Kidney glomerular epithelial cell (primary cell): ENCODE measurements around the gene ZSCAN4.

Experiments used
- DNase-seq: peaks from one replicate; lab custom pipeline; 2025; lab: John Stamatoyannopoulos, UW

Gene ZSCAN4

DNA sequence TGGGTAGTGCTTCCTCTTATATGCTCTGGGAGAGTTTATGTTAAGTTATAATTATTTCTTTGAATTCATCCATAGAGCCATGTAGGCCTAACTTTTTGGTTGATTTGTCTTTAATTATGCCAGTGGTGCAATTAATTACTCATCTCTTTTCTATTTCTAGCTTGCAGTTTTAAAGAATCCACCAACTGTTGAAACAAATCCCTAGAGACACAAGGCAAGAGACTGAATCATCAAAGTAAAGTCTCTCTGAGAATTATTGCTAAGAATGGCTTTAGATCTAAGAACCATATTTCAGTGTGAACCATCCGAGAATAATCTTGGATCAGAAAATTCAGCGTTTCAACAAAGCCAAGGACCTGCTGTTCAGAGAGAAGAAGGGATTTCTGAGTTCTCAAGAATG is 7.1 kb downstream of the ZSCAN4 start:
- no peak for DNase-seq

DNA sequence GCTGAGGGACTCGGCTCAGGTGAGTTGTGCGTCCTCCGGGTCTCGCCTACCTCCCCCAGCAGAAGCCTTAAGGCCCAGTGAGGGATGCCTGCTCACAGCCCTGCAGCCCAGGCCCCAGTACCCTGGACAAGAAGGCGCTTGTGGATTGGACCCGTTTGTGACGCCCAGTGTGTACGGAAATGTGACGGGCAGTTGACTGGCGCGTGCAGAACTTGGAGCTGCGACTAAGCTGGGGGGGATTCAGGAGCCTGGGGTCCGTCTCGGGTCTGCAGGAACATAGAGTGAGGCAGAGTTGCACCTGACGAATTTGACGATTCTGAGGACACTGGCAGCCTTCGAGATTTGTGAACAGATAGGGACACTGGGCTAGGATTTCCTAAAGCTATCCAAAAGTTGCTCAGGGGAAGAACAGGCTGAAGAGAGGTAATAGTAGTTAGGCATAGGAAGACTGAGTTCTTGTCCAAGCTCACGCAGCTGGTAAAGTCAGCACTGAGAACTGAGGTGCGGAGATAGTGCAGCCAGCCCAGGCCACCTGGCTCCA is 13.6 kb downstream of the ZSCAN4 start:
- no peak for DNase-seq

GRCh38 chr19:57686727-57687126 is 18.0 kb downstream of the ZSCAN4 start:
- DNase-seq = no peak

DNA sequence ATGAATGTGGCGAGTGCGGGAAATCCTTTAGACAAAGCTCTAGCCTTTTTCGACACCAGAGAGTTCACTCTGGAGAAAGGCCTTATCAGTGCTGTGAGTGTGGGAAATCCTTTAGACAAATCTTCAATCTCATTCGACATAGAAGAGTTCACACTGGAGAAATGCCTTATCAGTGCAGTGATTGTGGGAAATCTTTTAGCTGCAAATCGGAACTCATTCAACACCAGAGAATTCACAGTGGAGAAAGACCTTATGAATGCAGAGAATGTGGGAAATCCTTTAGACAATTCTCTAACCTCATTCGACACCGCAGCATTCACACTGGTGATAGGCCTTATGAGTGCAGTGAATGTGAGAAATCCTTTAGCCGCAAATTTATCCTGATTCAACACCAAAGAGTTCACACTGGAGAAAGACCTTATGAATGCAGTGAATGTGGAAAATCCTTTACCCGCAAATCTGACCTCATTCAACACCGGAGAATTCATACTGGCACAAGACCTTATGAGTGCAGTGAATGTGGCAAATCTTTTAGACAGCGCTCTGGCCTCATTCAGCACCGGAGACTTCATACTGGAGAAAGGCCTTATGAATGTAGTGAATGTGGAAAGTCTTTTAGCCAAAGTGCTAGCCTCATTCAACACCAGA is 18.8 kb downstream of the ZSCAN4 start:
- DNase-seq = no peak

DNA sequence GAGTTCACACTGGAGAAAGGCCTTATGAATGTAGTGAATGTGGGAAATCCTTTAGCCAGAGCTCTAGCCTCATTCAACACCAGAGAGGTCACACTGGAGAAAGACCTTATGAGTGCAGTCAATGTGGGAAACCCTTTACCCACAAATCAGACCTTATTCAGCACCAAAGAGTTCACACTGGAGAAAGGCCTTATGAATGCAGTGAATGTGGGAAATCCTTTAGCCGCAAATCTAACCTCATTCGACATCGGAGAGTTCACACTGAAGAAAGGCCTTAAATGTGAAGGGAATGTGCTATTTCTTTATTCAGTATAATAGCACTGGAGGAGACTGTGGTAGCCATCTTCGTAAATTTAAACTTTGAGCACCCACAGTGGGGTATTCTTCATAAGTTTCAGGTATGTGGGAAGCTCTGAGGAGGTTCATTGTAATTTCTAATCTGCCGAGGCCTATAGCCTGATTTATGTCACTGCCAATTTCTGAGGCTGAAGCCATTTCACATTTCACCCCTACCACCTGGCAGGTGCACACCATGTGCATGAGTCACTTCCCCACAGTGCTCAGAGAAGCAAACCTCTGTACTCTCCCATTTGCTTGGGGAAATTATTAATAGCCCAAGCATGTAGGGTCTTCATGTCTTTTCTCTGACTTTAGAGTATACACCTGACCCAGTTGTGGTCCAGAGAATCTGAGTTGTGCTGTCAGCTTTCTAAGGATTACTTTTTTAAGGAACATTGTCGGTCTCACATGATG is 19.5 kb downstream of the ZSCAN4 start:
- no peak for DNase-seq

GRCh38 chr19:57689750-57690149 is 21.0 kb downstream of the ZSCAN4 start:
- no peak for DNase-seq

DNA sequence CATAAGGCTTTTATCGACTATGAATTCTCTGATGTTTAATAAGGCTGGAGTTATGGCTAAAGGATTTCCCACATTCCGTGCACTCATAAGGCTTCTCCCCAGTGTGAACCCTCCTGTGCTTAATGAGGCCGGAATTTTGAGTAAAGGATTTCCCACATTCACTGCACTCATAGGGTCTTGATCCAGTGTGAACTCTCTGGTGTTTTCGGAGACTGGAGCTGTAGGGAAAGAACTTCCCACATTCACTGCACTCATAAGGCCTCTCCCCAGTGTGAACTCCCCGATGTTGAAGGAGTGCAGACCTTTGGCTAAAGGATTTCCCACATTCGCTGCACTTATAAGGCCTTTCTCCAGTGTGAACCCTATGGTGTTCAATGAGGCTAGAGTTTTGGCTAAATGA is 32.9 kb downstream of the ZSCAN4 start:
- DNase-seq = no peak

DNA sequence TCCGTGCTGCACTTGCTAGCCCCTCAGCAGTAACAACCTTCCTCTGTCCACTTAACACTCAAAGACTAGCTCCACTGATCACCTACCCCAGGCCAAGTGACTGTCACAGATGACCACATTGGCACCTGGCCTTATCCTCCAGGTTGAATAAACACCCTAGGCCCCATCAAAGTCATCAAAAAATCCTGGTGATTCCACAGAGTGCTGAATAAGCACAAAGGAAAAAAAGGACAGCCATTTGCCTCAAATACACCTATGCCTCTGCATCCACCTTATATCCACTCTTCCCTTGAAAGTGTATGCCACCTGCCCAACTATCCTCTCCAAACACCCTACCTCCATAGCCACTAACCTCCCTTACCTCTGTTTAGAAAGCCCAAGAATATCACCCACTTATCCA is 37.6 kb downstream of the ZSCAN4 start:
- DNase-seq = no peak

DNA sequence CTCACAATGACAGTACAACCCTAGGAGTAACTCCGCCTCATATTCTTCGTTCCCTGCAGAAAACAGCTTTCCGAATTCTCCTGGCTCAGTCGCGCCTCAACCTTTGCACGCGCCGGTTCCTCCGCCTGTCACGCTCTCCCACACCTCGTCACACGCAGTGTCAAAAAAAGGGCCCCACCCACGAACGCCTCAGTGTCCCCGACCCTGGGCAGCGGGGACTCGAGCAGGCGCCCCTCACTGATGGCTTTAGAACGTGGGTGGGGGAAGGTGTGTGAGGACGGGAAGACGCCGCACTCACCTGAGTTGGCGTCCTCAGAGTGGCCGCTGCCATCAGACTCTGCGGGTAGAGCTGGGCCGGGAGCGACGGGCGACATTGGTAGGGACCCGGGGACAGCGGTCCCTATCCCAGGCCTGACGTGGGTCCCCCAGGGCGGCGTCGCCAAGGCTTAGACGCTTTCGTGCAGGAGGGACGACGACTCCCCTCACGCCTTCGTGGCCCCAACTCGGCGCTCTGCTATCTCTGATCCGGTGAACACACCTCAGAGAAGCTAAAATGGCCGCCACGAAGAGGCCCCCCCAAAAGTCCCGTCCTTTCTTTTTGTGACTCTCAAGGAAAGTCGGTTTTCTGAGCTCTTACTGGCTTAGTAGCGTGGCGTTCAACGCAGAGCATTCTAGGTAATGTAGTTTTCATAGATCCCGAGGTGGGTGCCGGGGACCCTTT is 40.1 kb downstream of the ZSCAN4 start, which contains the start of gene ZNF154:
Gene ZNF154 (minus strand): TSS at position 564 of the 721 bp plus-strand sequence. CDS start 233 bp downstream, at position 331.
- DNase-seq = no peak

DNA sequence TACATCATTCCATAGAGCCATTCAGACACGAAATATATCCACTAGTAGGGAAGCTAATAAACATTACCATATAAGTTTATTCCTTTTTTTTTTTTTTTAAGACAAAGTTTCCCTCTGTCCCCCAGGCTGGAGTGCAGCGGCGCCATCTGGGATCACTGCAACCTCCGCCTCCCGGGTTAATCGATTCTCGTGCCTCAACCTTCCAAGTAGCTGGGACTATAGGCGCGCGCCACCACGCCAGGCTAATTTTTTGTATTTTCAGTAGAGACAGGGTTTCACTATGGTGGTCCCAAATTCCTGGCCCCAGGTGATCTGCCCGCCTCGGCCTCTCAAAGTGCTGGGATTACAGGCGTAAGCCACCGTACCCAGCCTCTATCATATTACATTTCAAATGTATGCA is 40.9 kb downstream of the ZSCAN4 start:
- DNase-seq = no peak

GRCh38 chr19:57712222-57712621 is 43.5 kb downstream of the ZSCAN4 start:
- no peak for DNase-seq

GRCh38 chr19:57719424-57719823 is 50.7 kb downstream of the ZSCAN4 start:
- no peak for DNase-seq

DNA sequence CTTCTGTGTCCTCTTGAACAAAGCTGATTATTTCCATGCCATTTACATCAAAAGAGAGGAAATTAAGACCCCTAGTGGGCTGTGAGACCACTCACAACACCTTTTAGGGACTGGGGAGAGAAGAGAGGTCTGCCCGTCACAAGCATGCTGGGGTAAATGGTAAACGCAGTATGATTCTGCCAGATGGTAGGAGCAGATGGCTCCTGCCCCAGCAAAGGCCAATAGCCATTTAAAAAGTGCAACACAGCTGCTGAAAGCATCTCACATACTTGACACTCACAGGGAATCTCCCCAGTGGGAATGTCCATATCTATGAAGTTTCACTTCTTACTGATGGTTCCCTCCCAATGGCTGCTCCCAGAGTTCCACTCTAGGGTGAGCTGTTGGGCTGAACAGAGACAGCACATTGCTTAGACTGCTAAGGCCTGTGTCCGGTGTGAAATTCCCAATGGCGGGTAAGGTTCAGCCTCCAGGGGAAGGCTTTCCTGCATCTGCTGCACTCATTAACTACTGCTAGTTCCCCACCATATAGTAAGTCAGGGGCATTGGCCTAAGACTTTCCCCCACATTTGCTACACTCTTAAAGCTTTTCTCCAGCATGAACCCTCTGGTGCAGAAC is 51.3 kb downstream of the ZSCAN4 start:
- no peak for DNase-seq

DNA sequence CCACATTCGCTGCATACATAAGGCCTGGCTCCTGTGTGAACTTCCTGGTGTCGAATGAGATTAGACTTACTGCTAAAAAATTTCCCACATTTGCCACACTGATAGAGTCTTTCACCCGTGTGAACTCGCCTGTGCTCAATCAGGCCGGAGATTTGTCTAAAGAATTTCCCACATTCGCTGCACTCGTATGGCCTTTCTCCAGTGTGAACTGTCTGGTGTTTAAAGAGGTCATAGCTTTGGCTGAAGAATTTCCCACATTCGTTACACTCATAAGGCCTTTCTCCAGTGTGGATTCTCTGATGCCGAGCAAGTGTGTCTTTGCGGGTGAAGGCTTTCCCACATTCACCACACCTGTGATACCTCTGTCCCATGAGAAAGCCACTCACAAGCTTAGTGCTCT is 52.1 kb downstream of the ZSCAN4 start:
- no peak for DNase-seq
